ENCODE results near the gene BCAS3. TPM values are rescaled to one million over a fixed set of nuclear protein-coding genes. Genes with fewer than 3 reads are reported as not detected.

BCAS3 gene
- polyA plus RNA-seq, 1 donor from 2014 or later, result 21.6 TPM

DNA sequence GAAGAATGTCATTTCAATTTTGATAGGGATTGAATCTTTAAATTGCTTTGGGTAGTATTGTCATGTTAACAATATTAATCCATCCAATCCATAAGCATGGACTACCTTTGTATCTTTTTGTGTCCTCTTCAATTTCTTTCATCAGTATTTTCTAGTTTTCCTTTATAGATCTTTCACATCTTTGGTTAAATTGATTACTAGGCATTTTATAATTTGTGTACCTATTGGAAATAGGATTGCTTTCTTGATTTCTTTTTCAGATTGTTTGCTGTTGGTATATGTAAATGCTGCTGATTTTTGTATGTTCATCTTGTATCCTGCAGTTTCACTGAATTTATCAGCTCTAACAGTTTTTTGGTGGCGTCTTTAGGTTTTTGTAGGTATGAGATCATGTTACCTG lies 24.1 kb upstream of the BCAS3 start:
- Histone ChIP-seq H4K20me1 (ENCODE audit: insufficient read depth) (no peaks in the 10 kb centered on the region), H3K79me2 (replicated peaks; ENCODE audit: insufficient read depth, low read length) (peaks cover 11% of the 10 kb centered on the region), H3K4me3 (ENCODE audit: low read length) (no peak overlapping the region), H3K9me2 (ENCODE audit: insufficient read depth, low read length) (no peaks in the 10 kb centered on the region), H3K27ac (ENCODE audit: low read length) (no peak overlapping the region), H3F3A (ENCODE audit: insufficient read depth, low read length, poor library complexity, severe bottlenecking) (no peaks in the 10 kb centered on the region), H3K9me3 (ENCODE audit: low read length) (no peaks in the 10 kb centered on the region), H3K36me3 (ENCODE audit: insufficient read depth, low read length) (no peaks in the 10 kb centered on the region), H2AFZ (ENCODE audit: low read depth, low read length) (no peak overlapping the region), H3K4me2 (ENCODE audit: low read length) (no peak overlapping the region), H3K27me3 (ENCODE audit: insufficient read depth, low read depth, low read length) (no peaks in the 10 kb centered on the region), H3K9ac (ENCODE audit: low read length) (no peak overlapping the region)
- TF ChIP-seq, protein P1, sequence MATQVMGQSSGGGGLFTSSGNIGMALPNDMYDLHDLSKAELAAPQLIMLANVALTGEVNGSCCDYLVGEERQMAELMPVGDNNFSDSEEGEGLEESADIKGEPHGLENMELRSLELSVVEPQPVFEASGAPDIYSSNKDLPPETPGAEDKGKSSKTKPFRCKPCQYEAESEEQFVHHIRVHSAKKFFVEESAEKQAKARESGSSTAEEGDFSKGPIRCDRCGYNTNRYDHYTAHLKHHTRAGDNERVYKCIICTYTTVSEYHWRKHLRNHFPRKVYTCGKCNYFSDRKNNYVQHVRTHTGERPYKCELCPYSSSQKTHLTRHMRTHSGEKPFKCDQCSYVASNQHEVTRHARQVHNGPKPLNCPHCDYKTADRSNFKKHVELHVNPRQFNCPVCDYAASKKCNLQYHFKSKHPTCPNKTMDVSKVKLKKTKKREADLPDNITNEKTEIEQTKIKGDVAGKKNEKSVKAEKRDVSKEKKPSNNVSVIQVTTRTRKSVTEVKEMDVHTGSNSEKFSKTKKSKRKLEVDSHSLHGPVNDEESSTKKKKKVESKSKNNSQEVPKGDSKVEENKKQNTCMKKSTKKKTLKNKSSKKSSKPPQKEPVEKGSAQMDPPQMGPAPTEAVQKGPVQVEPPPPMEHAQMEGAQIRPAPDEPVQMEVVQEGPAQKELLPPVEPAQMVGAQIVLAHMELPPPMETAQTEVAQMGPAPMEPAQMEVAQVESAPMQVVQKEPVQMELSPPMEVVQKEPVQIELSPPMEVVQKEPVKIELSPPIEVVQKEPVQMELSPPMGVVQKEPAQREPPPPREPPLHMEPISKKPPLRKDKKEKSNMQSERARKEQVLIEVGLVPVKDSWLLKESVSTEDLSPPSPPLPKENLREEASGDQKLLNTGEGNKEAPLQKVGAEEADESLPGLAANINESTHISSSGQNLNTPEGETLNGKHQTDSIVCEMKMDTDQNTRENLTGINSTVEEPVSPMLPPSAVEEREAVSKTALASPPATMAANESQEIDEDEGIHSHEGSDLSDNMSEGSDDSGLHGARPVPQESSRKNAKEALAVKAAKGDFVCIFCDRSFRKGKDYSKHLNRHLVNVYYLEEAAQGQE (IDR thresholded peaks at IDR 0.05; ENCODE audit: borderline replicate concordance), result no peak
- TF ChIP-seq POLR2AphosphoS5 (IDR thresholded peaks at IDR 0.05), result no peak
- no peak for TF ChIP-seq RAD21 (conservative IDR thresholded peaks at IDR 0.05)
- TF ChIP-seq, protein P2, sequence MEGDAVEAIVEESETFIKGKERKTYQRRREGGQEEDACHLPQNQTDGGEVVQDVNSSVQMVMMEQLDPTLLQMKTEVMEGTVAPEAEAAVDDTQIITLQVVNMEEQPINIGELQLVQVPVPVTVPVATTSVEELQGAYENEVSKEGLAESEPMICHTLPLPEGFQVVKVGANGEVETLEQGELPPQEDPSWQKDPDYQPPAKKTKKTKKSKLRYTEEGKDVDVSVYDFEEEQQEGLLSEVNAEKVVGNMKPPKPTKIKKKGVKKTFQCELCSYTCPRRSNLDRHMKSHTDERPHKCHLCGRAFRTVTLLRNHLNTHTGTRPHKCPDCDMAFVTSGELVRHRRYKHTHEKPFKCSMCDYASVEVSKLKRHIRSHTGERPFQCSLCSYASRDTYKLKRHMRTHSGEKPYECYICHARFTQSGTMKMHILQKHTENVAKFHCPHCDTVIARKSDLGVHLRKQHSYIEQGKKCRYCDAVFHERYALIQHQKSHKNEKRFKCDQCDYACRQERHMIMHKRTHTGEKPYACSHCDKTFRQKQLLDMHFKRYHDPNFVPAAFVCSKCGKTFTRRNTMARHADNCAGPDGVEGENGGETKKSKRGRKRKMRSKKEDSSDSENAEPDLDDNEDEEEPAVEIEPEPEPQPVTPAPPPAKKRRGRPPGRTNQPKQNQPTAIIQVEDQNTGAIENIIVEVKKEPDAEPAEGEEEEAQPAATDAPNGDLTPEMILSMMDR (IDR thresholded peaks at IDR 0.05; ENCODE audit: poor library complexity, severe bottlenecking), result no peak
- no peak for TF ChIP-seq TAF1 (IDR thresholded peaks at IDR 0.05; ENCODE audit: low read depth)
- TF ChIP-seq MXI1 (conservative IDR thresholded peaks at IDR 0.05; ENCODE audit: poor library complexity, severe bottlenecking), result no peak
- TF ChIP-seq SMC3 (conservative IDR thresholded peaks at IDR 0.05; ENCODE audit: poor library complexity), result no peak
- no peak for TF ChIP-seq EP300 (conservative IDR thresholded peaks at IDR 0.05; ENCODE audit: poor library complexity, severe bottlenecking)
- no peak for TF ChIP-seq EZH2 (IDR thresholded peaks at IDR 0.05; ENCODE audit: borderline replicate concordance, insufficient read depth, low read length, poor library complexity, severe bottlenecking)

DNA sequence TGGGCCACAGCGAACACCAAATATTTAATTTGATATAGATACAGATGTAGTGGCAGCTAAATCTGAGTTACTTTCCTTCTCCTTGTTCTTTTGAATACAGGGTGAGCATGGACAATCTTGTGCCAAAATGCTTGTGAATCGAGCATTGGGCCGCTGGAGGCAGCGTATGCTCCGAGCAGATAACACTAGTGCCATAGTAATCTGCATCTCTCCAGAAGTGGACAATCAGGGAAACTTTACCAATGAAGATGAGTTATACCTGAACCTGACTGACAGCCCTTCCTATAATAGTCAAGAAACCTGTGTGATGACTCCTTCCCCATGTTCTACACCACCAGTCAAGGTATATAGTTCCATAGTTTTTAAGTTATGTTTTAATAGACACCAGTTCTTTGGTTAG lies 21.2 kb upstream of the BCAS3 start:
- no peak overlapping the region for H3K4me2 ChIP-seq (ENCODE audit: low read length)
- no peaks in the 10 kb centered on the region for H3F3A ChIP-seq (ENCODE audit: insufficient read depth, low read length, poor library complexity, severe bottlenecking)
- H3K9me2 ChIP-seq (ENCODE audit: insufficient read depth, low read length), result no peaks in the 10 kb centered on the region
- H3K36me3 ChIP-seq (ENCODE audit: insufficient read depth, low read length), result no peaks in the 10 kb centered on the region
- TF ChIP-seq, protein P1 (IDR thresholded peaks at IDR 0.05; ENCODE audit: borderline replicate concordance), result no peak
- TF ChIP-seq EP300 (conservative IDR thresholded peaks at IDR 0.05; ENCODE audit: poor library complexity, severe bottlenecking), result no peak
- TF ChIP-seq, protein P2 (IDR thresholded peaks at IDR 0.05; ENCODE audit: poor library complexity, severe bottlenecking), result no peak
- no peak for TF ChIP-seq MXI1 (conservative IDR thresholded peaks at IDR 0.05; ENCODE audit: poor library complexity, severe bottlenecking)
- no peak for TF ChIP-seq TAF1 (IDR thresholded peaks at IDR 0.05; ENCODE audit: low read depth)
- TF ChIP-seq RAD21 (conservative IDR thresholded peaks at IDR 0.05), result no peak
- TF ChIP-seq EZH2 (IDR thresholded peaks at IDR 0.05; ENCODE audit: borderline replicate concordance, insufficient read depth, low read length, poor library complexity, severe bottlenecking), result no peak
- TF ChIP-seq POLR2AphosphoS5 (IDR thresholded peaks at IDR 0.05), result no peak
- no peak for TF ChIP-seq SMC3 (conservative IDR thresholded peaks at IDR 0.05; ENCODE audit: poor library complexity)
- no peak overlapping the region for H3K4me3 ChIP-seq (ENCODE audit: low read length)
- H4K20me1 ChIP-seq (ENCODE audit: insufficient read depth), result no peaks in the 10 kb centered on the region
- no peak overlapping the region for H3K9ac ChIP-seq (ENCODE audit: low read length)
- H3K9me3 ChIP-seq (ENCODE audit: low read length), result no peaks in the 10 kb centered on the region
- no peaks in the 10 kb centered on the region for H3K27me3 ChIP-seq (ENCODE audit: insufficient read depth, low read depth, low read length)
- H3K79me2 ChIP-seq (replicated peaks; ENCODE audit: insufficient read depth, low read length), result peaks cover 14% of the 10 kb centered on the region
- H2AFZ ChIP-seq (ENCODE audit: low read depth, low read length), result no peak overlapping the region
- H3K27ac ChIP-seq (ENCODE audit: low read length), result no peak overlapping the region
